Measurements from ENCODE around the gene ACSS3. TPM values are rescaled to one million over a fixed set of nuclear protein-coding genes. Genes with fewer than 3 reads are reported as not detected.

The ACSS3 gene
- total and polyA plus RNA-seq, 2 donors (not counting 1 experiment from before 2014, with no cell fraction given), result not detected

- H3K9me3 Mint-ChIP-seq (ENCODE audit: insufficient read depth), result peaks cover 5% of the 10 kb centered on the region
- H3K4me1 Mint-ChIP-seq, result no peaks in the 10 kb centered on the region
- ChIA-PET POLR2A (no interaction called here), CTCF (no interaction called here)
- H3K9me3 ChIP-seq (ENCODE audit: control extremely low read depth in 1 of 3, control insufficient read depth in 2 of 3, insufficient read depth in 1 of 3, low read length in 2 of 3), result peaks cover 0 to 13% (median 3%) of the 10 kb centered on the region in 3 donors
- no peaks in the 10 kb centered on the region for H3K79me2 ChIP-seq (ENCODE audit: control insufficient read depth, insufficient read depth, low read length)
- TF ChIP-seq EZH2 (IDR thresholded peaks at IDR 0.05; ENCODE audit: borderline replicate concordance, insufficient read depth, low read depth, low read length, poor library complexity, severe bottlenecking) (no peak), CTCF (IDR thresholded peaks at IDR 0.05) (no peak)
- no peak for DNase-seq
- H3K27me3 ChIP-seq (replicated peaks in 1 of 4; ENCODE audit: control extremely low read depth in 1 of 4, control insufficient read depth in 3 of 4, insufficient read depth in 4 of 4, low read length in 3 of 4), result no peaks in the 10 kb centered on the region
- WGBS (ENCODE audit: insufficient coverage), result no CpG with 5 or more reads among the region's 3 CpGs
- no peak overlapping the region for H3K27ac Mint-ChIP-seq
- H4K20me1 ChIP-seq (ENCODE audit: control insufficient read depth, insufficient read depth, low read length, poor library complexity, severe bottlenecking), result no peaks in the 10 kb centered on the region
- no peaks in the 10 kb centered on the region for H3K36me3 ChIP-seq (replicated peaks in 1 of 2; ENCODE audit: control extremely low read depth in 1 of 2, control insufficient read depth in 1 of 2, extremely low read depth in 1 of 2, insufficient read depth in 2 of 2, low read length in 1 of 2)
- no peak overlapping the region for H3K4me3 ChIP-seq (ENCODE audit: control extremely low read depth in 1 of 5, extremely low read depth in 1 of 5, insufficient read depth in 1 of 5, low read depth in 2 of 5, low read length in 4 of 5)
- intact Hi-C loops (cut with micrococcal nuclease), result no loop called here
- H3K27me3 Mint-ChIP-seq, result no peaks in the 10 kb centered on the region
- ATAC-seq (ENCODE audit: low read depth), result no peak
- no peak overlapping the region for H3K9ac ChIP-seq (ENCODE audit: low read length)
- no peak overlapping the region for H3K27ac ChIP-seq (ENCODE audit: low read length in 2 of 2)
- no peak overlapping the region for H2AFZ ChIP-seq (ENCODE audit: insufficient read depth, low read depth, low read length, poor library complexity, severe bottlenecking)
- H3K4me3 Mint-ChIP-seq, result no peak overlapping the region
- H3K4me1 ChIP-seq (ENCODE audit: control insufficient read depth in 2 of 2, insufficient read depth in 2 of 2, low read length in 2 of 2), result no peaks in the 10 kb centered on the region
- no peak overlapping the region for H3K4me2 ChIP-seq (replicated peaks; ENCODE audit: low read depth, low read length, poor library complexity, severe bottlenecking)
Measured at GRCh38 chr12:81159856-81160255, 82.0 kb downstream of the ACSS3 start.

GRCh38 chr12:81161680-81162079 lies 83.8 kb downstream of the ACSS3 start:
- Mint-ChIP-seq H3K27me3 (no peaks in the 10 kb centered on the region), H3K27ac (no peak overlapping the region), H3K4me1 (no peaks in the 10 kb centered on the region), H3K4me3 (no peak overlapping the region), H3K9me3 (ENCODE audit: insufficient read depth) (peaks cover 5% of the 10 kb centered on the region)
- H4K20me1 ChIP-seq (ENCODE audit: control insufficient read depth, insufficient read depth, low read length, poor library complexity, severe bottlenecking), result no peaks in the 10 kb centered on the region
- H3K4me3 ChIP-seq (ENCODE audit: control extremely low read depth in 1 of 5, extremely low read depth in 1 of 5, insufficient read depth in 1 of 5, low read depth in 2 of 5, low read length in 4 of 5), result no peak overlapping the region
- no peaks in the 10 kb centered on the region for H3K27me3 ChIP-seq (replicated peaks in 1 of 4; ENCODE audit: control extremely low read depth in 1 of 4, control insufficient read depth in 3 of 4, insufficient read depth in 4 of 4, low read length in 3 of 4)
- ATAC-seq (ENCODE audit: low read depth) (no peak), DNase-seq (no peak)
- intact Hi-C loops (cut with micrococcal nuclease), result no loop called here
- H3K9me3 ChIP-seq (ENCODE audit: control extremely low read depth in 1 of 3, control insufficient read depth in 2 of 3, insufficient read depth in 1 of 3, low read length in 2 of 3), result peaks cover 0 to 13% (median 3%) of the 10 kb centered on the region in 3 donors
- H2AFZ ChIP-seq (ENCODE audit: insufficient read depth, low read depth, low read length, poor library complexity, severe bottlenecking), result no peak overlapping the region
- ChIA-PET CTCF (no interaction called here), POLR2A (no interaction called here)
- 90% methylated on average over 4 of the region's 5 CpGs for WGBS (ENCODE audit: insufficient coverage)
- no peaks in the 10 kb centered on the region for H3K36me3 ChIP-seq (replicated peaks in 1 of 2; ENCODE audit: control extremely low read depth in 1 of 2, control insufficient read depth in 1 of 2, extremely low read depth in 1 of 2, insufficient read depth in 2 of 2, low read length in 1 of 2)
- H3K4me2 ChIP-seq (replicated peaks; ENCODE audit: low read depth, low read length, poor library complexity, severe bottlenecking), result no peak overlapping the region
- no peak overlapping the region for H3K27ac ChIP-seq (ENCODE audit: low read length in 2 of 2)
- TF ChIP-seq CTCF (IDR thresholded peaks at IDR 0.05) (no peak), EZH2 (IDR thresholded peaks at IDR 0.05; ENCODE audit: borderline replicate concordance, insufficient read depth, low read depth, low read length, poor library complexity, severe bottlenecking) (no peak)
- H3K9ac ChIP-seq (ENCODE audit: low read length), result no peak overlapping the region
- no peaks in the 10 kb centered on the region for H3K79me2 ChIP-seq (ENCODE audit: control insufficient read depth, insufficient read depth, low read length)
- H3K4me1 ChIP-seq (ENCODE audit: control insufficient read depth in 2 of 2, insufficient read depth in 2 of 2, low read length in 2 of 2), result no peaks in the 10 kb centered on the region
